Kidney (tissue), 14 donors: Measurements from ENCODE around the gene RABL3. TPM values are rescaled to one million over a fixed set of nuclear protein-coding genes. Genes with fewer than 3 reads are reported as not detected.
A peak's percentile ranks its signal among the peaks of the same experiment; 100 is the strongest.

Source experiments
- DNase-seq, 5 donors: peaks; one replicate each; pipeline ENCODE4 v3.0.0-alpha.2; 2013 to 2020
- FAIRE-seq: peaks from 2 replicates; lab custom pipeline; 2012; peaks lifted over from hg19 to GRCh38; lab: Jason Lieb, UNC
- H3K27ac ChIP-seq, 2 donors: one replicate each; pipeline ENCODE4 v1.7.0; 2013; ENCODE audit warnings: low read depth in 2 of 2, low read length in 2 of 2, inconsistent platforms in 1 of 2
- H3K27me3 ChIP-seq: one replicate; pipeline ENCODE4 v1.7.1; 2013; ENCODE audit warnings: low read length, inconsistent platforms; ENCODE audit not compliant: control insufficient read depth, insufficient read depth
- H3K36me3 ChIP-seq, 3 donors: one replicate each; pipeline versions ENCODE4 v1.7.0 to v1.7.1; 2013; ENCODE audit warnings: low read length in 3 of 3, control low read depth in 1 of 3, inconsistent platforms in 1 of 3; ENCODE audit not compliant: insufficient read depth in 3 of 3, control insufficient read depth in 2 of 3
- H3K4me1 ChIP-seq, 3 donors: one replicate each; pipeline versions ENCODE4 v1.7.0 to v1.7.1; 2013; ENCODE audit warnings: low read length in 3 of 3, inconsistent platforms in 1 of 3, low read depth in 1 of 3; ENCODE audit not compliant: control insufficient read depth in 2 of 3, insufficient read depth in 2 of 3
- H3K4me3 ChIP-seq, 3 donors: one replicate each; pipeline versions ENCODE4 v1.7.0 to v1.8.1; 2013; ENCODE audit warnings: low read length in 3 of 3, control low read depth in 1 of 3, inconsistent platforms in 1 of 3
- H3K9ac ChIP-seq, 3 donors: one replicate each; pipeline versions ENCODE4 v1.7.0 to v1.7.1; 2013; ENCODE audit warnings: low read length in 3 of 3, control low read depth in 1 of 3, inconsistent platforms in 1 of 3
- H3K9me3 ChIP-seq, 3 donors: one replicate each; pipeline versions ENCODE4 v1.7.0 to v1.7.1; 2013; ENCODE audit warnings: low read length in 3 of 3, control low read depth in 1 of 3, inconsistent platforms in 1 of 3; ENCODE audit not compliant: control insufficient read depth in 2 of 3, insufficient read depth in 1 of 3
- intact Hi-C: fragments of 100-400 bp; cut with DNase I; formaldehyde crosslinking; loops from one replicate; pipeline ENCODE4 v1.11.1; 2022
- polyA plus RNA-seq: library from polyadenylated mRNA; stranded (reverse); fragments of 350-450 nt; fragmentation: Illumina TruSeq; extraction: RNeasy Lipid Tissue Mini Kit (QIAGEN cat#74804); gene quantifications from one replicate; pipeline ENCODE4 v1.2.3, GENCODE V29; 2014; ENCODE audit warnings: low read depth, low replicate concordance; ENCODE audit not compliant: insufficient read depth
- total RNA-seq: library from RNA; stranded (reverse); fragmentation: NEBNext Ultra II Directional; extraction: Animal tissue kit (Norgen Biotek cat#: 25700); gene quantifications from one replicate; pipeline ENCODE4 v1.2.1, GENCODE V29; 2021
- TF ChIP-seq, protein P1 (sequence below): IDR thresholded peaks from 3 replicates; pipeline ENCODE4 v1.5.1; 2012; ENCODE audit warnings: mild to moderate bottlenecking, moderate library complexity, borderline replicate concordance; ENCODE audit not compliant: insufficient read depth; ENCODE audit errors: extremely low read depth
- donor health status: control.
- donor health status: control.
- donor health status: control.
- donor health status: control.
- donor health status: control.
- donor health status: DM: yes; HTN: yes; CAD: no.
- donor health status: Normal renal cell carcinoma (clear cell type).

The RABL3 gene
- total and polyA plus RNA-seq, 2 donors from 2014 or later: 16.9 to 30.1 TPM

DNA sequence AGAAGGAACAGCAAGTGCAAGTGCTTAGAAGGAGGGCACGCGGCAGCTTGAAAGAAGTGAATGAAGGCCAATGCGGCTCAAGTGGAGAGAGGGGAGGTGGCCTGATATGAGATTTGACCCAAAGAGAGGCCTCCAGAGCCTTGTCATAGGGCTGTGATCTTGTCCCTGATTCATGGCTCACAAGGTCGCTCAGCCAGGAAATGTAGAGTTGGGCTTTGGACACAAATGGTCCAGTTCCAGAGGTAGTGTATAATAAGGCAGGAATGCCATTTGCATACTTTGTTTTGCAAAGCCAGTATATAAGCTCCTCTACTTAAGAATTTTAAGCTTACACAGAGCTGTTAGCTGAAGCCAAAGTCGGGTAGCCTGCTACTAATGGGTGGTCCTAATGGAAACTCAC lies 94.0 kb downstream of the RABL3 start:
- FAIRE-seq (no peak), DNase-seq (no peak)
- H3K9me3 ChIP-seq: no peaks in the 10 kb centered on the region
- no peak overlapping the region for H3K27ac ChIP-seq
- H3K36me3 ChIP-seq: peaks cover 0 to 36% (median 0%) of the 10 kb centered on the region in 3 donors
- intact Hi-C loops: no loop called here
- TF ChIP-seq, protein P1, sequence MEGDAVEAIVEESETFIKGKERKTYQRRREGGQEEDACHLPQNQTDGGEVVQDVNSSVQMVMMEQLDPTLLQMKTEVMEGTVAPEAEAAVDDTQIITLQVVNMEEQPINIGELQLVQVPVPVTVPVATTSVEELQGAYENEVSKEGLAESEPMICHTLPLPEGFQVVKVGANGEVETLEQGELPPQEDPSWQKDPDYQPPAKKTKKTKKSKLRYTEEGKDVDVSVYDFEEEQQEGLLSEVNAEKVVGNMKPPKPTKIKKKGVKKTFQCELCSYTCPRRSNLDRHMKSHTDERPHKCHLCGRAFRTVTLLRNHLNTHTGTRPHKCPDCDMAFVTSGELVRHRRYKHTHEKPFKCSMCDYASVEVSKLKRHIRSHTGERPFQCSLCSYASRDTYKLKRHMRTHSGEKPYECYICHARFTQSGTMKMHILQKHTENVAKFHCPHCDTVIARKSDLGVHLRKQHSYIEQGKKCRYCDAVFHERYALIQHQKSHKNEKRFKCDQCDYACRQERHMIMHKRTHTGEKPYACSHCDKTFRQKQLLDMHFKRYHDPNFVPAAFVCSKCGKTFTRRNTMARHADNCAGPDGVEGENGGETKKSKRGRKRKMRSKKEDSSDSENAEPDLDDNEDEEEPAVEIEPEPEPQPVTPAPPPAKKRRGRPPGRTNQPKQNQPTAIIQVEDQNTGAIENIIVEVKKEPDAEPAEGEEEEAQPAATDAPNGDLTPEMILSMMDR: no peak
- no peaks in the 10 kb centered on the region for H3K27me3 ChIP-seq
- H3K4me1 ChIP-seq: peaks cover 0 to 13% (median 3%) of the 10 kb centered on the region in 3 donors
- H3K9ac ChIP-seq: no peak overlapping the region
- no peak overlapping the region for H3K4me3 ChIP-seq

DNA sequence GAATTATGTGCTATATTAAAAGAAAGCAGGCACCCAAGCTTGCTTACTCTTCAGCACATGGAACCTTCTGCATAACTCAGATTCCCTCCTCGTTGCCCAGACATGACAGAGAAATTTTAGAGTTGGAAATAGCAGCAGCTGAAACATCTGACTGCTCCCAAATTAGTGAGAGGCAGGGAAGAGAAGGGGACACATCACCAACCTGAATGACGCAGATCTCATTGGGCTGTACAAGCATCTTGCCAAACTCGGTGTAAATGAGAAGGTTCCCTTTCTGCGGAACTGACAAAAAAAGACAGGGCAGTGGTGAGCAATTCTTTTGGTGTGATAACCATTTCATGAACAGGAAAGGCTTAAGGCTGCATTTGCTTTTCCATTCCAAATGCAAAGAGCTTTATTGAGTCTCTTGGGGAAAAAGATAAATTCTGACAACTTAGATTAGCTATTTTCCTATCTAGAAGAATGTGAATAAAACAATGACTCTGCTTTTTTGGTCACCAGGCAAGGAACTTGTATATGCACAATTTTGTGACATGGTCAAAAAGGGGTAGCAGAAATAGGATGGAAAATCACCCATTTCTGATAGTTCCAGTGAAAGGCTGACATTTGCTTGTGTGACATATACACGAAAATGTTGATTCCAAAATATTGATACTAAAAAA lies 95.4 kb downstream of the RABL3 start:
- Histone ChIP-seq H3K27ac (no peak overlapping the region), H3K27me3 (no peaks in the 10 kb centered on the region), H3K4me3 (no peak overlapping the region), H3K36me3 (peaks cover 0 to 36% (median 0%) of the 10 kb centered on the region in 3 donors), H3K4me1 (peaks cover 0 to 13% (median 6%) of the 10 kb centered on the region in 3 donors), H3K9me3 (no peaks in the 10 kb centered on the region), H3K9ac (no peak overlapping the region)
- intact Hi-C loops: no loop called here
- no peak for FAIRE-seq
- DNase-seq: no peak
- TF ChIP-seq, protein P1: no peak

DNA sequence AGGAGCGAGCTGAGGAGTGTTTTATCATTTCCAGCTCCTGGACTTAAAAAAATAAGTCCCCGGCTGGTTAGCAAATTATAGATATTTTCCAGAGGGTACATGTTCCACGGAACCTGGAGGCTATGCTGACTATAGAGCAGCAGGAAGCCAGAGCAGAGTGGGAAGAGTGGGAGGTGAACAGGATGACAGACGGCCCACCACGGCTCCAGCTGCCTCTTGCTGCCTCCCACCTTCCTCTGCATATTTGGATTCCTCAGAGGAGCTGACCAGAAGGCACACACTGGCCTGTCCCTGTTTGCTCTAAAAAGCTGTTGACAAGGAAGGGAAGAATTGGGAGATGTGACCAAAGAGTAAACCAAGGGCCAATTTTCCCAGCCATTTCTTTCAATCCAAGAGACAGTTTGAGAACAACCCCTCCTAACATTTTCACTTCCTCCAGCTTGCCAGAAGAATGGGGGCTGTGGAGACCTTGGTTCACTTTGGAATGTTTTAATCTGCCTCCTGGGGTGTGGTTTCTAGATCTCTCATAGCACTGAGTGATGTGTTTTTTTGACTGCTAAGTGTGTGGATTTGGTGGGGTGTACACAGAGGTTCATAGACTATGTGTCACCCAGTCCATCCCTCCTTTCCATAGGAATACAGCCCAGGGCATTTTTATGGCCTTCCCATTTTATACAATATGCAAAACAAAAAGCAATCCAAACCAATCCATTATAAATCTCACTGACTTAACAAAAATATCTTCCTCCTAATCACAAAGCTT lies 97.1 kb downstream of the RABL3 start:
- H3K4me3 ChIP-seq: no peak overlapping the region
- peaks cover 0 to 32% (median 0%) of the 10 kb centered on the region in 3 donors for H3K36me3 ChIP-seq
- DNase-seq (peak in 1 of 5 donors; percentile 29), FAIRE-seq (no peak)
- peaks cover 0 to 9% (median 6%) of the 10 kb centered on the region in 3 donors for H3K4me1 ChIP-seq
- no peaks in the 10 kb centered on the region for H3K9me3 ChIP-seq
- H3K27me3 ChIP-seq: no peaks in the 10 kb centered on the region
- no peak overlapping the region for H3K9ac ChIP-seq
- peak overlapping the region in 1 of 2 donors; percentile 44 for H3K27ac ChIP-seq
- intact Hi-C loops: no loop called here
- TF ChIP-seq, protein P1: no peak
